ENCODE data around the gene GCAT. TPM values are rescaled to one million over a fixed set of nuclear protein-coding genes. Genes with fewer than 3 reads are reported as not detected.

Gene GCAT
- polyA plus RNA-seq, 1 donor from 2014 or later = 13.0 TPM

DNA sequence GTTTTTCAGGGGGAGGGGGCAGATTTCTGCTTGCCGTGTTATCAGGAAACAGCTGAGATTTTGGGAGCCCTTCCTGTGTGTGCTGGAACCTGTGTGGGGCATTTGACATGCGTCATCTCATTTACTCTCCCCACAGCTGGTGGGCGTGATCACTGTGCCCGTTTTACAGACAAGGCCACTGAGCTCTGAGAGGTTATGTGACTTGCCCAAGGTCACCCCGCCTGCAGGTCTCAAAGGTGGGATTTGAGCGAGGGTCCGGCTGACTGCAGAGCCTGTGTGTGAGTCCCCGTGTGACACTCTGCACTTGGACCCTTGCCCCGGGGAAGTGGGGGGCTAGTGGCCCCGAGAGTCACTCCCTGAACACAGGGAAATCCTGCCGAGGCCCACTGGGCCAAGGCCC is 48.5 kb upstream of the GCAT start:
- Histone ChIP-seq H3K4me2 (ENCODE audit: low read length) (no peak overlapping the region), H3K36me3 (ENCODE audit: insufficient read depth, low read length) (no peaks in the 10 kb centered on the region), H4K20me1 (ENCODE audit: insufficient read depth) (no peaks in the 10 kb centered on the region), H3K27ac (ENCODE audit: low read length) (no peak overlapping the region), H3F3A (ENCODE audit: insufficient read depth, low read length, poor library complexity, severe bottlenecking) (no peaks in the 10 kb centered on the region), H3K9ac (ENCODE audit: low read length) (no peak overlapping the region), H3K4me3 (ENCODE audit: low read length) (no peak overlapping the region), H3K27me3 (ENCODE audit: insufficient read depth, low read depth, low read length) (no peaks in the 10 kb centered on the region), H3K79me2 (replicated peaks; ENCODE audit: insufficient read depth, low read length) (no peaks in the 10 kb centered on the region), H3K9me2 (ENCODE audit: insufficient read depth, low read length) (no peaks in the 10 kb centered on the region), H3K9me3 (ENCODE audit: low read length) (no peaks in the 10 kb centered on the region), H2AFZ (ENCODE audit: low read depth, low read length) (no peak overlapping the region)
- TF ChIP-seq, protein P1, sequence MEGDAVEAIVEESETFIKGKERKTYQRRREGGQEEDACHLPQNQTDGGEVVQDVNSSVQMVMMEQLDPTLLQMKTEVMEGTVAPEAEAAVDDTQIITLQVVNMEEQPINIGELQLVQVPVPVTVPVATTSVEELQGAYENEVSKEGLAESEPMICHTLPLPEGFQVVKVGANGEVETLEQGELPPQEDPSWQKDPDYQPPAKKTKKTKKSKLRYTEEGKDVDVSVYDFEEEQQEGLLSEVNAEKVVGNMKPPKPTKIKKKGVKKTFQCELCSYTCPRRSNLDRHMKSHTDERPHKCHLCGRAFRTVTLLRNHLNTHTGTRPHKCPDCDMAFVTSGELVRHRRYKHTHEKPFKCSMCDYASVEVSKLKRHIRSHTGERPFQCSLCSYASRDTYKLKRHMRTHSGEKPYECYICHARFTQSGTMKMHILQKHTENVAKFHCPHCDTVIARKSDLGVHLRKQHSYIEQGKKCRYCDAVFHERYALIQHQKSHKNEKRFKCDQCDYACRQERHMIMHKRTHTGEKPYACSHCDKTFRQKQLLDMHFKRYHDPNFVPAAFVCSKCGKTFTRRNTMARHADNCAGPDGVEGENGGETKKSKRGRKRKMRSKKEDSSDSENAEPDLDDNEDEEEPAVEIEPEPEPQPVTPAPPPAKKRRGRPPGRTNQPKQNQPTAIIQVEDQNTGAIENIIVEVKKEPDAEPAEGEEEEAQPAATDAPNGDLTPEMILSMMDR (IDR thresholded peaks at IDR 0.05; ENCODE audit: poor library complexity, severe bottlenecking) = no peak
- no peak for TF ChIP-seq SMC3 (conservative IDR thresholded peaks at IDR 0.05; ENCODE audit: poor library complexity)

DNA sequence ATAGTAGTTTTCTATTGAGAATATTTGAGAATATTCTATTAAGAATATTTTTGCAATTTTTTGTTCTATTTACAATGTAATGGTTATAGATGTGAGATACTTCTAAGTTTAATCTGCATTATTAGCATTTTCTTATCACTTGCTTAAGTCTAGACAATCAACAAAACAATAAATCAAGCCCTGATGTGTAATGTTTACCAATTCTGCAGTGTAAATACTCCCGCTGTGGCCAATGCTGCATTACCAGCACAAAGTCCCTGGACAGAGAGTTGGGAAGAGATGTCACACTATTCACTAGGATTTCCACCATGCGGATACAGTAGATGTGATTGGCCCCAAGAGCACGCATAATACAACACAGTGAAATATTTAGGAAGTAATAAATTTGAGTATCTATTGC is 47.6 kb upstream of the GCAT start:
- Histone ChIP-seq H3K27ac (ENCODE audit: low read length) (no peak overlapping the region), H4K20me1 (ENCODE audit: insufficient read depth) (no peaks in the 10 kb centered on the region), H3K27me3 (ENCODE audit: insufficient read depth, low read depth, low read length) (no peaks in the 10 kb centered on the region), H3K4me2 (ENCODE audit: low read length) (no peak overlapping the region), H2AFZ (ENCODE audit: low read depth, low read length) (no peak overlapping the region), H3K9me3 (ENCODE audit: low read length) (no peaks in the 10 kb centered on the region), H3K9me2 (ENCODE audit: insufficient read depth, low read length) (no peaks in the 10 kb centered on the region), H3K79me2 (replicated peaks; ENCODE audit: insufficient read depth, low read length) (no peaks in the 10 kb centered on the region), H3K36me3 (ENCODE audit: insufficient read depth, low read length) (no peaks in the 10 kb centered on the region), H3K9ac (ENCODE audit: low read length) (no peak overlapping the region), H3F3A (ENCODE audit: insufficient read depth, low read length, poor library complexity, severe bottlenecking) (no peaks in the 10 kb centered on the region), H3K4me3 (ENCODE audit: low read length) (no peak overlapping the region)
- TF ChIP-seq TAF1 (IDR thresholded peaks at IDR 0.05; ENCODE audit: low read depth) = no peak
- TF ChIP-seq RAD21 (conservative IDR thresholded peaks at IDR 0.05) = no peak
- TF ChIP-seq, protein P2, sequence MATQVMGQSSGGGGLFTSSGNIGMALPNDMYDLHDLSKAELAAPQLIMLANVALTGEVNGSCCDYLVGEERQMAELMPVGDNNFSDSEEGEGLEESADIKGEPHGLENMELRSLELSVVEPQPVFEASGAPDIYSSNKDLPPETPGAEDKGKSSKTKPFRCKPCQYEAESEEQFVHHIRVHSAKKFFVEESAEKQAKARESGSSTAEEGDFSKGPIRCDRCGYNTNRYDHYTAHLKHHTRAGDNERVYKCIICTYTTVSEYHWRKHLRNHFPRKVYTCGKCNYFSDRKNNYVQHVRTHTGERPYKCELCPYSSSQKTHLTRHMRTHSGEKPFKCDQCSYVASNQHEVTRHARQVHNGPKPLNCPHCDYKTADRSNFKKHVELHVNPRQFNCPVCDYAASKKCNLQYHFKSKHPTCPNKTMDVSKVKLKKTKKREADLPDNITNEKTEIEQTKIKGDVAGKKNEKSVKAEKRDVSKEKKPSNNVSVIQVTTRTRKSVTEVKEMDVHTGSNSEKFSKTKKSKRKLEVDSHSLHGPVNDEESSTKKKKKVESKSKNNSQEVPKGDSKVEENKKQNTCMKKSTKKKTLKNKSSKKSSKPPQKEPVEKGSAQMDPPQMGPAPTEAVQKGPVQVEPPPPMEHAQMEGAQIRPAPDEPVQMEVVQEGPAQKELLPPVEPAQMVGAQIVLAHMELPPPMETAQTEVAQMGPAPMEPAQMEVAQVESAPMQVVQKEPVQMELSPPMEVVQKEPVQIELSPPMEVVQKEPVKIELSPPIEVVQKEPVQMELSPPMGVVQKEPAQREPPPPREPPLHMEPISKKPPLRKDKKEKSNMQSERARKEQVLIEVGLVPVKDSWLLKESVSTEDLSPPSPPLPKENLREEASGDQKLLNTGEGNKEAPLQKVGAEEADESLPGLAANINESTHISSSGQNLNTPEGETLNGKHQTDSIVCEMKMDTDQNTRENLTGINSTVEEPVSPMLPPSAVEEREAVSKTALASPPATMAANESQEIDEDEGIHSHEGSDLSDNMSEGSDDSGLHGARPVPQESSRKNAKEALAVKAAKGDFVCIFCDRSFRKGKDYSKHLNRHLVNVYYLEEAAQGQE (IDR thresholded peaks at IDR 0.05; ENCODE audit: borderline replicate concordance) = no peak
- no peak for TF ChIP-seq POLR2AphosphoS5 (IDR thresholded peaks at IDR 0.05)
- TF ChIP-seq EP300 (conservative IDR thresholded peaks at IDR 0.05; ENCODE audit: poor library complexity, severe bottlenecking) = no peak
- TF ChIP-seq EZH2 (IDR thresholded peaks at IDR 0.05; ENCODE audit: borderline replicate concordance, insufficient read depth, low read length, poor library complexity, severe bottlenecking) = no peak
- no peak for TF ChIP-seq MXI1 (conservative IDR thresholded peaks at IDR 0.05; ENCODE audit: poor library complexity, severe bottlenecking)

DNA sequence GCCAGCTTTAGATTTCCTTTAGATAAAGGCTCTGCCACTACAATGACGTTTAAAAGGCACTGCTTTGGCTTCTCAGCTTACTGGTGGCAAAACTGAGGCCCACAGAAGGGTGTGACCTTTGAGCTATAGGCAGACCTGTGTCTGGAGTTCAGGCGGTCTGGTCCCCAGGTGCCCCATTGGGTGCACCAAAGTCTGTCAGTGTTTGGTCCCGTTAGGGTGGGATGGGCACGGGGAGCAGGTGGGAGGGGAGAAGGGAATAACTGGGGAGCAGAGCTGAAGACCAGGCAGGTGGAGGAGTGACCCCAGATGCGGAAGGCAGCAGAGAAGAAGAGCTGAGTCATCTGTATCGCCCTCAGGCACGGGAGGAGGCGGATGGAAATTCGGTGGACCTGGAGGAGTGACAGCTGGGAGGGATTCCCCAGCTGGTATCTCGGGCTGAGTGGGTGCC is 45.3 kb upstream of the GCAT start:
- H3K27me3 ChIP-seq (ENCODE audit: insufficient read depth, low read depth, low read length) = no peaks in the 10 kb centered on the region
- no peaks in the 10 kb centered on the region for H3F3A ChIP-seq (ENCODE audit: insufficient read depth, low read length, poor library complexity, severe bottlenecking)
- no peaks in the 10 kb centered on the region for H3K36me3 ChIP-seq (ENCODE audit: insufficient read depth, low read length)
- H3K27ac ChIP-seq (ENCODE audit: low read length) = no peak overlapping the region
- no peaks in the 10 kb centered on the region for H3K79me2 ChIP-seq (replicated peaks; ENCODE audit: insufficient read depth, low read length)
- H3K9me2 ChIP-seq (ENCODE audit: insufficient read depth, low read length) = no peaks in the 10 kb centered on the region
- H4K20me1 ChIP-seq (ENCODE audit: insufficient read depth) = no peaks in the 10 kb centered on the region
- no peak overlapping the region for H3K4me2 ChIP-seq (ENCODE audit: low read length)
- no peak overlapping the region for H3K4me3 ChIP-seq (ENCODE audit: low read length)
- no peaks in the 10 kb centered on the region for H3K9me3 ChIP-seq (ENCODE audit: low read length)
- no peak overlapping the region for H2AFZ ChIP-seq (ENCODE audit: low read depth, low read length)
- TF ChIP-seq RAD21 (conservative IDR thresholded peaks at IDR 0.05) = no peak
- TF ChIP-seq, protein P2 (IDR thresholded peaks at IDR 0.05; ENCODE audit: borderline replicate concordance) = no peak
- no peak for TF ChIP-seq MXI1 (conservative IDR thresholded peaks at IDR 0.05; ENCODE audit: poor library complexity, severe bottlenecking)
- TF ChIP-seq TAF1 (IDR thresholded peaks at IDR 0.05; ENCODE audit: low read depth) = no peak
- no peak for TF ChIP-seq EZH2 (IDR thresholded peaks at IDR 0.05; ENCODE audit: borderline replicate concordance, insufficient read depth, low read length, poor library complexity, severe bottlenecking)
- TF ChIP-seq SMC3 (conservative IDR thresholded peaks at IDR 0.05; ENCODE audit: poor library complexity) = no peak
- TF ChIP-seq POLR2AphosphoS5 (IDR thresholded peaks at IDR 0.05) = no peak
- TF ChIP-seq, protein P1 (IDR thresholded peaks at IDR 0.05; ENCODE audit: poor library complexity, severe bottlenecking) = no peak
- TF ChIP-seq EP300 (conservative IDR thresholded peaks at IDR 0.05; ENCODE audit: poor library complexity, severe bottlenecking) = no peak
- H3K9ac ChIP-seq (ENCODE audit: low read length) = no peak overlapping the region

Measured in neural cell (in vitro differentiated cells).